ENCODE measurements around the gene CD99. TPM values are rescaled to one million over a fixed set of nuclear protein-coding genes. Genes with fewer than 3 reads are reported as not detected.

Gene CD99, protein sequence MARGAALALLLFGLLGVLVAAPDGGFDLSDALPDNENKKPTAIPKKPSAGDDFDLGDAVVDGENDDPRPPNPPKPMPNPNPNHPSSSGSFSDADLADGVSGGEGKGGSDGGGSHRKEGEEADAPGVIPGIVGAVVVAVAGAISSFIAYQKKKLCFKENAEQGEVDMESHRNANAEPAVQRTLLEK
- total RNA-seq: 100 to 1,000 TPM; 234 to 282 TPM

DNA sequence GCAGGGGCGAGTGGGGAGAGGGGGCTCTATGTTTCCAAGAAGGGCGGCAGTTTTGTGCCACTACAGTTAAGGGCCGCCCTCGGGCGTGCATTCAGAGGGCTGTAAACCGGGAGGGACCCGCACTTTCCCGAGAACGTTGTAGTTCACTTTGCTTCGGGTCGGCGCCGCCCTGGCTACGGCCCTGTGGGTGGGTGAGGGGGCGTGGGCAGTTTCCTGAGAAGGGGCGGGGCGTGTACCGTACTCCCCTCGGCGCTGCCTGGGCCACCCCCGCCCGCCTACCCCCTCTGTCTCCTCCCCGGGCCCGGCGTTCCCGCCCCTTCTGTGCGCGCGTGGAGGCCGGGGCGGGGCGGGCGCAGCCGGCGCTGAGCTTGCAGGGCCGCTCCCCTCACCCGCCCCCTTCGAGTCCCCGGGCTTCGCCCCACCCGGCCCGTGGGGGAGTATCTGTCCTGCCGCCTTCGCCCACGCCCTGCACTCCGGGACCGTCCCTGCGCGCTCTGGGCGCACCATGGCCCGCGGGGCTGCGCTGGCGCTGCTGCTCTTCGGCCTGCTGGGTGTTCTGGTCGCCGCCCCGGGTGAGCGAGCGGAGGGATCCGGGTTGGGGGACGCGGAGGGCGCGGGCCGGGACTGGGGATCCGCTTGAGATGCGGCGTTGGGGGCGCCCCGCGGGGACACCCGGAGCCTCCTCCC, at the start of gene CD99:
Gene CD99, plus strand, starts transcription at position 440 of the 687 bp plus-strand sequence. Its CDS starts 66 bp downstream, at position 506.
- Histone ChIP-seq H3K4me3 (peak within 1 kb of the TSS; percentile 74 to 85), H3K27me3 (no peaks in the 10 kb centered on the region), H3K4me1 (peaks cover 0 to 42% of the 10 kb centered on the region in 2 donors), H3K27ac (peak within 1 kb of the TSS; percentile 88), H3K36me3 (no peaks in the 10 kb centered on the region), H3K9me3 (no peaks in the 10 kb centered on the region)
- peak; percentile 90 for DNase-seq (ENCODE audit: low spot score)
- TF ChIP-seq, protein P1, sequence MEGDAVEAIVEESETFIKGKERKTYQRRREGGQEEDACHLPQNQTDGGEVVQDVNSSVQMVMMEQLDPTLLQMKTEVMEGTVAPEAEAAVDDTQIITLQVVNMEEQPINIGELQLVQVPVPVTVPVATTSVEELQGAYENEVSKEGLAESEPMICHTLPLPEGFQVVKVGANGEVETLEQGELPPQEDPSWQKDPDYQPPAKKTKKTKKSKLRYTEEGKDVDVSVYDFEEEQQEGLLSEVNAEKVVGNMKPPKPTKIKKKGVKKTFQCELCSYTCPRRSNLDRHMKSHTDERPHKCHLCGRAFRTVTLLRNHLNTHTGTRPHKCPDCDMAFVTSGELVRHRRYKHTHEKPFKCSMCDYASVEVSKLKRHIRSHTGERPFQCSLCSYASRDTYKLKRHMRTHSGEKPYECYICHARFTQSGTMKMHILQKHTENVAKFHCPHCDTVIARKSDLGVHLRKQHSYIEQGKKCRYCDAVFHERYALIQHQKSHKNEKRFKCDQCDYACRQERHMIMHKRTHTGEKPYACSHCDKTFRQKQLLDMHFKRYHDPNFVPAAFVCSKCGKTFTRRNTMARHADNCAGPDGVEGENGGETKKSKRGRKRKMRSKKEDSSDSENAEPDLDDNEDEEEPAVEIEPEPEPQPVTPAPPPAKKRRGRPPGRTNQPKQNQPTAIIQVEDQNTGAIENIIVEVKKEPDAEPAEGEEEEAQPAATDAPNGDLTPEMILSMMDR (IDR thresholded peaks at IDR 0.05): no peak

DNA sequence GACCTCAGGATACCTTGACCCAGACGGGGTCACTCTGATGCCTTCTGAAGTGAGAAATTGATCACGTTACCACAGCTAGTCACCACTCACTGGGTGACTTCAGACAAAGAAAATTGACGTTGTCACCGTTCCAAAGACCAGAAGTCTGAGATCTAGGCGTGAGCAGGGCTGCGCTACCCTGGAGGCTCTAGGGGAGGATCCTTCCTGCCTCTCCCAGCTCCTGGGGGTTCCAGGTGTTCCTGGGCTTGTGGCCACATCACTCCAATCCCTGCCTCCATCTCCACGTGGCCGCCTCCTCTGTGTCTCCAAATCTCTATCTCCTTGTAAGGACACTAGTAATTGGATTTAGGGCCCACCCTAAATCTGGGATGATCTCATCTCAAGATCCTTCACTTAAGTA, 48.9 kb upstream of the CD99 start:
- Histone ChIP-seq H3K4me1 (no peaks in the 10 kb centered on the region), H3K27ac (no peak overlapping the region), H3K4me3 (no peak overlapping the region), H3K9me3 (no peaks in the 10 kb centered on the region), H3K27me3 (no peaks in the 10 kb centered on the region), H3K36me3 (no peaks in the 10 kb centered on the region)
- no peak for DNase-seq (ENCODE audit: low spot score)
- TF ChIP-seq, protein P1 (IDR thresholded peaks at IDR 0.05): no peak

DNA sequence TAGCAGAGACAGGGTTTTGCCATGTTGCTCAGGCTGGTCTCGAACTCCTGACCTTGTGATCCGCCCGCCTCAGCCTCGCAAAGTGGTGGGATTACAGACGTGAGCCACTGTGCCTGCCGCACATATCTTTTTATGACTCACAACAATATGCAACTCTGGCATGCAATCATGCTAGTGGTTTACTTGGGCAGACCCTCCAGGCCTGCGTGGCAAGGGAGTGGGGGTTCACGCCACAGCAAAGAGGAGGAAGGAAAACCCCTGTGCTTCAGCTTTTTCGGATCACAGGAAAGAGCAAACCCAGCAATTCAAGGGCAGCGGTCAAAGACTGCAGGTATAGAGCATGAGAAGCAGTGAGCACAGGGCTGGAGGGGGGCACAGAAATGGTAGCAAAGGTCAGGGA, 48.3 kb upstream of the CD99 start:
- no peaks in the 10 kb centered on the region for H3K36me3 ChIP-seq
- H3K27ac ChIP-seq: no peak overlapping the region
- H3K27me3 ChIP-seq: no peaks in the 10 kb centered on the region
- no peak overlapping the region for H3K4me3 ChIP-seq
- TF ChIP-seq, protein P1 (IDR thresholded peaks at IDR 0.05): no peak
- no peaks in the 10 kb centered on the region for H3K4me1 ChIP-seq
- no peaks in the 10 kb centered on the region for H3K9me3 ChIP-seq
- no peak for DNase-seq (ENCODE audit: low spot score)

DNA sequence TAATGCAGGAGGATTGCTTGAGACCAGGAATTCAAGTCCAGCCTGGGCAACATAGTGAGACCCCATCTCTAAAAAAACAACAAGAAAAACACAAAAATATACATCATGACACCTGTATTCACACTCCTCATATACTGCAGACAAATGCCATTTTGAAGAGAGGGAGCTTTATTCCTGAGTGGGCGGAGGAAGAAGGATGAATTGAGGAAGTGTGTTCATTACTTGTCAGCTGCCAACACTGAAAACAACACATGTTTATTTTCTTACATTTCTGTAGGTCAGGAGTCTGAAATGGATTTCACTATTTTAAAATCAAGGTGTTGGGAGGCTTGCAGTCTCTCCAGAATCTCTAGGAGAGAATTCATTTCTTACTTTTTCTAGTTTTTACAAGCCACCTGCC, 47.2 kb upstream of the CD99 start:
- Histone ChIP-seq H3K4me1 (no peaks in the 10 kb centered on the region), H3K27ac (no peak overlapping the region), H3K36me3 (no peaks in the 10 kb centered on the region), H3K4me3 (no peak overlapping the region), H3K9me3 (no peaks in the 10 kb centered on the region), H3K27me3 (no peaks in the 10 kb centered on the region)
- no peak for DNase-seq (ENCODE audit: low spot score)
- TF ChIP-seq, protein P1 (IDR thresholded peaks at IDR 0.05): no peak

GRCh38 chrX:2645563-2645962, 45.5 kb upstream of the CD99 start:
- Histone ChIP-seq H3K9me3 (no peaks in the 10 kb centered on the region), H3K4me3 (no peak overlapping the region), H3K27ac (no peak overlapping the region), H3K36me3 (no peaks in the 10 kb centered on the region), H3K27me3 (no peaks in the 10 kb centered on the region), H3K4me1 (no peaks in the 10 kb centered on the region)
- TF ChIP-seq, protein P1 (IDR thresholded peaks at IDR 0.05): no peak
- DNase-seq (ENCODE audit: low spot score): no peak
